DND-41 (cell line): ENCODE results near the gene ATG14.

ENCODE experiments used
- ATAC-seq: fragments of 200-7000 bp; cut with Tn5 transposase; 3 replicates; pipeline ENCODE4 v1.9.1; 2021; ENCODE audit warnings: low read depth; ENCODE audit not compliant: insufficient read depth
- DNase-seq: peaks from one replicate; pipeline ENCODE4 v3.0.0-alpha.2; 2020
- H2AFZ ChIP-seq: 2 replicates; pipeline ENCODE4 v1.6.0; 2012; ENCODE audit warnings: low read depth, low read length
- H3K27ac ChIP-seq: 2 replicates; pipeline ENCODE4 v1.5.1; 2012; ENCODE audit warnings: low read length, inconsistent platforms
- H3K27me3 ChIP-seq: fragments of 200-600 bp; sonication (generic); 2 replicates; pipeline ENCODE4 v1.6.0; 2012; ENCODE audit warnings: low read length, mild to moderate bottlenecking, inconsistent platforms; ENCODE audit not compliant: insufficient read depth, poor library complexity
- H3K36me3 ChIP-seq: 2 replicates; pipeline ENCODE4 v1.5.1; 2012; ENCODE audit warnings: low read length, inconsistent platforms; ENCODE audit not compliant: insufficient read depth
- H3K4me1 ChIP-seq: 2 replicates; pipeline ENCODE4 v1.5.1; 2012; ENCODE audit warnings: mild to moderate bottlenecking, low read length; ENCODE audit not compliant: insufficient read depth
- H3K4me2 ChIP-seq: 2 replicates; pipeline ENCODE4 v1.6.0; 2012; ENCODE audit warnings: mild to moderate bottlenecking, moderate library complexity, low read length, inconsistent platforms; ENCODE audit not compliant: insufficient read depth
- H3K4me3 ChIP-seq, 2 experiments: fragments of 200-600 bp in 1 of 2; shearing (Covaris generic) in 1 of 2; 2 replicates each; pipeline ENCODE4 v1.5.1; 2012 to 2016; ENCODE audit warnings: inconsistent platforms in 2 of 2, low read length in 2 of 2, mild to moderate bottlenecking in 2 of 2, low read depth in 1 of 2, moderate library complexity in 1 of 2
- H3K79me2 ChIP-seq: 2 replicates; pipeline ENCODE4 v1.6.0; 2012; ENCODE audit warnings: low read length, inconsistent platforms; ENCODE audit not compliant: insufficient read depth
- H3K9ac ChIP-seq: 2 replicates; pipeline ENCODE4 v1.6.0; 2012; ENCODE audit warnings: low read depth, mild to moderate bottlenecking, inconsistent platforms, low read length, moderate library complexity
- H3K9me3 ChIP-seq: 2 replicates; pipeline ENCODE4 v1.5.1; 2012; ENCODE audit warnings: low read length, moderate library complexity, mild to moderate bottlenecking, inconsistent platforms; ENCODE audit not compliant: insufficient read depth, severe bottlenecking
- H4K20me1 ChIP-seq: 2 replicates; pipeline ENCODE4 v1.6.0; 2012; ENCODE audit warnings: low read length; ENCODE audit not compliant: insufficient read depth
- CTCF ChIP-seq: IDR thresholded peaks from 2 replicates; pipeline ENCODE4 v1.5.1; 2012; ENCODE audit warnings: borderline replicate concordance, low read length, moderate library complexity, mild to moderate bottlenecking; ENCODE audit not compliant: poor library complexity, severe bottlenecking; ENCODE audit errors: extremely low read depth
- EZH2 ChIP-seq: IDR thresholded peaks from 3 replicates; pipeline ENCODE4 v1.6.1; 2012; ENCODE audit warnings: borderline replicate concordance, low read depth, mild to moderate bottlenecking, moderate library complexity, low read length, inconsistent platforms; ENCODE audit not compliant: severe bottlenecking

Gene ATG14

GRCh38 chr14:55387121-55387520 lies 24.5 kb downstream of the ATG14 start:
- no peak overlapping the region for H3K27ac ChIP-seq
- H3K4me3 ChIP-seq = no peak overlapping the region
- H3K9me3 ChIP-seq = no peaks in the 10 kb centered on the region
- no peak overlapping the region for H3K4me2 ChIP-seq
- no peak for TF ChIP-seq CTCF
- no peak for TF ChIP-seq EZH2
- DNase-seq (no peak), ATAC-seq (no peak)
- H3K36me3 ChIP-seq = peaks cover 49% of the 10 kb centered on the region
- H3K79me2 ChIP-seq = no peaks in the 10 kb centered on the region
- no peak overlapping the region for H2AFZ ChIP-seq
- H3K9ac ChIP-seq = no peak overlapping the region
- H3K27me3 ChIP-seq = no peaks in the 10 kb centered on the region
- H4K20me1 ChIP-seq = peaks cover 4% of the 10 kb centered on the region; the same call in 1 of the 2 replicates
- no peaks in the 10 kb centered on the region for H3K4me1 ChIP-seq

DNA sequence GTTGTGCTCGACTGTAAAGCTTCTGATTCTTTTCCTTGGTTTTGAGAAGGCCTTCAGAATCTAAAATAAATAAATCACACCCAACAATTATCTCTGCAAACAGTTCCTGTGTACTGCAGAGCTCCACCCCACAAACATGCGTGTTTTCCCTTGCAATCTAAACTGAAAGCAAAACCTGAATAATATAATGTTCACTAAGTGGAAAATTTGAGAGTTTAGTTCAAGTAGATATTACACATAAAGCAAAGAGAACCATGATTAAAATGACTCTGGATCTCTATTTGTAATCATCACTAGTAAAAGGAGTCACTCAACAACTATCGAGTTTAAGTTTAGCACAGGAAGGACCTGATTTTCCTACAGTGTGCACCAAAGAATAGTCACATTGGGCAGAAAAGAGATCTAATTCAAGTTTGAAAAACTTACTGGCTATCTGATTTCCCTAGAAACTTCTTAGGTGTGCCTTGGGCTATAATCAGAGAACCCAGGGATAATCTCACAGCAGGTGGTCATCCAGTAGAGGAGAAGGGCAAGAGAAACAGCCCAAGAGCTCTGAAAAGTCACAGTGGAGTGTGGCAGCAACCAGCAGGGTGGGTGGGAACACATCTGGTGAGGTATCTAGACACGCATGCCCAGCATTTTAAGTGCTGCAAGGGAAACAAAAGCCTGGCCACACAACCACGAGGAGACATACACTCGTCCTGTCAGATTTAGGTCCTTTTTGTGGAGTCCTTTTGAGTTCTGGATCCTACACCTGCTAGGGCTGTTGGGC lies 25.4 kb downstream of the ATG14 start:
- no peak overlapping the region for H3K9ac ChIP-seq
- H3K27ac ChIP-seq = 0 out of 2 replicates have a peak overlapping the region, but pooled peaks have one; percentile 23

DNA sequence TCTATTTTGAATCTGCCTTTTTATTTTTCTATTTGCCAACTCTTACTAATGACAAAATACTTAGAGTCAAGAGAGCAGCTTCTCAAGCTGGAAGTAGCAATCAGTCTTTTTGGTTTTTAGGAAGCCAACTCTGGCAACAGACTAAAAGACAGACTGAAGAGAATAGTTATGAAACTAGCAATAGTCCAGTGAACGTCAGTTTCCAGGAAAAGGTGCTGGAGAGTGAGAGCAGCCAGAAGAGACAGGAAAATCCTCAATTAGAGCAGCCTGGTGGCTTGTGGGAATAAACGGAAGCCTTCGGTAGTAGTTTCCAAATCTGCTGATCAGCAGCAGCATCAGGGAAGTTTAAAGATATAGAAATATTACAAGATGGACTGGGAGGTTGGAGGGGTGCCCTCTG lies 27.1 kb downstream of the ATG14 start:
- Histone ChIP-seq H3K4me2 (no peak overlapping the region), H3K36me3 (peaks cover 66% of the 10 kb centered on the region), H3K9me3 (no peaks in the 10 kb centered on the region), H2AFZ (no peak overlapping the region), H3K79me2 (no peaks in the 10 kb centered on the region), H3K27ac (no peak overlapping the region), H3K9ac (no peak overlapping the region), H3K4me1 (no peaks in the 10 kb centered on the region), H3K27me3 (no peaks in the 10 kb centered on the region), H4K20me1 (peaks cover 4% of the 10 kb centered on the region; the same call in 1 of the 2 replicates), H3K4me3 (no peak overlapping the region)
- ATAC-seq (no peak), DNase-seq (no peak)
- TF ChIP-seq EZH2 (no peak), CTCF (no peak)

More for the DNA sequence above, 25.4 kb downstream of the ATG14 start:
- no peak for DNase-seq
- Histone ChIP-seq H3K4me2 (no peak overlapping the region), H3K4me3 (no peak overlapping the region), H3K9me3 (no peaks in the 10 kb centered on the region), H2AFZ (no peak overlapping the region), H3K4me1 (no peaks in the 10 kb centered on the region), H4K20me1 (peaks cover 4% of the 10 kb centered on the region; the same call in 1 of the 2 replicates), H3K79me2 (no peaks in the 10 kb centered on the region), H3K27me3 (no peaks in the 10 kb centered on the region), H3K36me3 (peaks cover 54% of the 10 kb centered on the region)
- TF ChIP-seq CTCF (no peak), EZH2 (no peak)
- no peak for ATAC-seq
